IMR-90 (cell line): ENCODE results near the gene C11orf98. TPM values are rescaled to one million over a fixed set of nuclear protein-coding genes. Genes with fewer than 3 reads are reported as not detected.
"Not testable (repeated sequence)": the region's sequence is repeated elsewhere in the genome, so short reads cannot be mapped to it uniquely, and the experiment has no call there.

Experiments
- ATAC-seq: fragments of 200-7000 bp; cut with Tn5 transposase; 2 replicates; pipeline ENCODE4 v1.9.1; 2020; ENCODE audit warnings: low read depth, mild to moderate bottlenecking, moderate library complexity
- BruUV-seq: library from RNA; stranded (reverse); fragments of 400-500 nt; replicated peaks from 2 replicates; lab custom pipeline; 2021; lab: Mats Ljungman, UMichigan
- CTCF ChIA-PET: fragments of 300-600 bp; formaldehyde crosslinking; extraction: SDS; loops from one replicate; lab custom pipeline; 2021; ENCODE audit warnings: antibody characterized with exemption; lab: Yijun Ruan, JAX
- POLR2A ChIA-PET: fragments of 300-600 bp; sonication (Branson Sonifier 250); formaldehyde crosslinking; loops from one replicate; lab custom pipeline; 2022; ENCODE audit warnings: antibody characterized with exemption; ENCODE audit not compliant: unreplicated experiment; lab: Charles Lee
- DNase-seq: peaks from one replicate; pipeline ENCODE4 v3.0.0; 2013
- H2AFZ ChIP-seq: replicated peaks from 2 replicates; pipeline ENCODE3; 2013; ENCODE audit warnings: low read length, mild to moderate bottlenecking; ENCODE audit not compliant: poor library complexity
- H2AK5ac ChIP-seq: 2 replicates; pipeline ENCODE4 v1.6.1; 2013; ENCODE audit warnings: low read depth, low read length, inconsistent platforms
- H2AK9ac ChIP-seq: replicated peaks from 2 replicates; pipeline ENCODE3; 2013; ENCODE audit warnings: mild to moderate bottlenecking, low read depth, low read length, moderate library complexity; ENCODE audit not compliant: poor library complexity
- H2BK120ac ChIP-seq: 2 replicates; pipeline ENCODE4 v1.6.1; 2013; ENCODE audit warnings: low read depth, low read length, inconsistent platforms
- H2BK15ac ChIP-seq: 3 replicates; pipeline ENCODE4 v1.6.1; 2013; ENCODE audit warnings: low read depth, low read length, inconsistent platforms
- H2BK20ac ChIP-seq: 2 replicates; pipeline ENCODE4 v1.6.1; 2013; ENCODE audit warnings: low read depth, mild to moderate bottlenecking, inconsistent platforms, low read length, moderate library complexity
- H2BK5ac ChIP-seq: 2 replicates; pipeline ENCODE4 v1.6.1; 2013; ENCODE audit warnings: mild to moderate bottlenecking, low read depth, low read length, inconsistent platforms; ENCODE audit not compliant: poor library complexity, severe bottlenecking
- H3K14ac ChIP-seq: replicated peaks from 2 replicates; pipeline ENCODE4 v1.6.1; 2013; ENCODE audit warnings: low read depth, low read length, inconsistent platforms
- H3K18ac ChIP-seq: 2 replicates; pipeline ENCODE4 v1.6.1; 2013; ENCODE audit warnings: low read depth, low read length, control low read depth
- H3K23ac ChIP-seq: 2 replicates; pipeline ENCODE4 v1.6.1; 2013; ENCODE audit warnings: low read depth, low read length, inconsistent platforms
- H3K27ac ChIP-seq: 2 replicates; pipeline ENCODE4 v1.5.1; 2013; ENCODE audit warnings: mild to moderate bottlenecking, control low read depth, low read length; ENCODE audit not compliant: insufficient read depth
- H3K27me3 ChIP-seq: 2 replicates; pipeline ENCODE4 v1.6.1; 2013; ENCODE audit warnings: low read length; ENCODE audit not compliant: control insufficient read depth, insufficient read depth
- H3K36me3 ChIP-seq: 2 replicates; pipeline ENCODE4 v1.6.1; 2013; ENCODE audit warnings: low read length, mixed read lengths; ENCODE audit not compliant: control insufficient read depth, insufficient read depth
- H3K4ac ChIP-seq: 2 replicates; pipeline ENCODE4 v1.6.1; 2013; ENCODE audit warnings: low read depth, low read length, inconsistent platforms
- H3K4me1 ChIP-seq: 2 replicates; pipeline ENCODE4 v1.6.1; 2013; ENCODE audit warnings: low read length, mixed read lengths; ENCODE audit not compliant: control insufficient read depth, insufficient read depth
- H3K4me2 ChIP-seq: 2 replicates; pipeline ENCODE4 v1.6.1; 2013; ENCODE audit warnings: low read depth, mild to moderate bottlenecking, control low read depth, low read length, moderate library complexity
- H3K4me3 ChIP-seq: 2 replicates; pipeline ENCODE4 v1.5.1; 2013; ENCODE audit warnings: low read depth, mild to moderate bottlenecking, control low read depth, low read length, moderate library complexity; ENCODE audit not compliant: insufficient read depth
- H3K56ac ChIP-seq: 2 replicates; pipeline ENCODE4 v1.6.1; 2013; ENCODE audit warnings: low read length, inconsistent platforms; ENCODE audit not compliant: insufficient read depth; ENCODE audit errors: extremely low read depth
- H3K79me1 ChIP-seq, 2 experiments: 2 replicates each; pipeline ENCODE4 v1.6.1; 2013; ENCODE audit warnings: low read length in 2 of 2, inconsistent platforms in 1 of 2, low read depth in 1 of 2
- H3K9ac ChIP-seq: 2 replicates; pipeline ENCODE4 v1.6.1; 2013; ENCODE audit warnings: low read depth, low read length, control low read depth
- H3K9me1 ChIP-seq: 2 replicates; pipeline ENCODE4 v1.6.1; 2013; ENCODE audit warnings: low read length, inconsistent platforms; ENCODE audit not compliant: insufficient read depth
- H3K9me3 ChIP-seq: 2 replicates; pipeline ENCODE4 v1.6.1; 2013; ENCODE audit warnings: low read length; ENCODE audit not compliant: control insufficient read depth, insufficient read depth
- H4K20me1 ChIP-seq: 2 replicates; pipeline ENCODE4 v1.6.1; 2013; ENCODE audit warnings: low read length, inconsistent platforms; ENCODE audit not compliant: insufficient read depth
- H4K5ac ChIP-seq: 2 replicates; pipeline ENCODE4 v1.6.1; 2013; ENCODE audit warnings: mild to moderate bottlenecking, low read depth, low read length, control low read depth
- H4K8ac ChIP-seq, 2 experiments: 2 replicates each; pipeline ENCODE4 v1.6.1; 2013; ENCODE audit warnings: low read depth in 2 of 2, low read length in 2 of 2, control low read depth in 1 of 2, inconsistent platforms in 1 of 2
- H4K91ac ChIP-seq: 2 replicates; pipeline ENCODE4 v1.6.1; 2013; ENCODE audit warnings: low read depth, low read length, inconsistent platforms; ENCODE audit not compliant: insufficient read depth
- WGBS, 2 experiments: methylation state at CpG; one replicate each; pipeline versions ENCODE4 v1.1.5 to v1.1.7; 2013; ENCODE audit warnings: missing lambda C conversion rate in 2 of 2; ENCODE audit not compliant: insufficient read length in 1 of 2; ENCODE audit errors: extremely low coverage in 2 of 2; 5-methylcytosine and 5-hydroxymethylcytosine counted together
- dilution Hi-C: fragments of 300-500 bp; cut with HindIII; formaldehyde crosslinking; loops from one replicate; pipeline ENCODE4 v1.14.3; 2018; ENCODE audit warnings: low sequenced_read_pairs; ENCODE audit not compliant: unreplicated experiment
- in situ Hi-C: fragments of 300-500 bp; cut with MboI; formaldehyde crosslinking; loops from 3 replicates; pipeline ENCODE4 v1.14.3; 2019; ENCODE audit warnings: low sequenced_read_pairs, inconsistent platforms, mixed read lengths
- intact Hi-C: fragments of 100-400 bp; cut with micrococcal nuclease; formaldehyde crosslinking; loops from 2 replicates; pipeline ENCODE4 v1.10.0; 2022
- polyA plus RNA-seq, 3 experiments: library from polyadenylated mRNA; depleted of rRNA; stranded (reverse); fragments of >200 nt; gene quantifications; 2 replicates each; pipeline ENCODE4 v1.2.3, GENCODE V29; 2012; ENCODE audit warnings: low replicate concordance in 1 of 3
- total RNA-seq: library from RNA; depleted of rRNA; stranded (reverse); fragments of >200 nt; gene quantifications from 2 replicates; pipeline ENCODE4 v1.2.3, GENCODE V29; 2012

C11orf98 gene
- total and polyA plus RNA-seq, 2 of the 4 experiments (the other 2 are of a cell fraction), result 41.2 to 62.3 TPM

- H3K9me3 ChIP-seq, H3K9ac ChIP-seq, H3K4me3 ChIP-seq, H3K56ac ChIP-seq, H2AK5ac ChIP-seq, H3K18ac ChIP-seq, intact Hi-C loops, H2BK20ac ChIP-seq, H3K14ac ChIP-seq, H2AFZ ChIP-seq, H3K23ac ChIP-seq, H3K9me1 ChIP-seq, H4K8ac ChIP-seq, H2BK5ac ChIP-seq, H3K4ac ChIP-seq, H2AK9ac ChIP-seq, H3K4me2 ChIP-seq, DNase-seq, dilution Hi-C loops, BruUV-seq, H3K27me3 ChIP-seq, H3K27ac ChIP-seq, H4K91ac ChIP-seq, H3K4me1 ChIP-seq, H2BK15ac ChIP-seq, POLR2A ChIA-PET, H4K5ac ChIP-seq, ATAC-seq, in situ Hi-C loops, H2BK120ac ChIP-seq: not testable (repeated sequence)
- Histone ChIP-seq H3K79me1 (peaks cover 21 to 28% of the 10 kb centered on the region in 2 experiments), H4K20me1 (peaks cover 11% of the 10 kb centered on the region), H3K36me3 (peaks cover 18% of the 10 kb centered on the region; the same call in 1 of the 2 replicates)
- 100% methylated on average over 2 of the region's 14 CpGs; no CpG with 5 or more reads in 1 of the 2 experiments for WGBS, 2 experiments
- CTCF ChIA-PET, result interaction anchor here (0.6 kb wide), 1 partner anchor 24 kb away, joined by 3 read pairs; no protein-coding TSS in a partner anchor
Observed at GRCh38 chr11:62616957-62617356, 48.1 kb downstream of the C11orf98 start.
